Stimulated activated naive CD8-positive, alpha-beta T cell treated with anti-CD3 and anti-CD28 coated beads, Interleukin-15, amount 100 ng/mL, for 72 hours (primary cell): ENCODE measurements around the gene CYP19A1.

ENCODE experiments used
- ATAC-seq: fragments of 150-1000 bp; cut with Tn5 transposase; 2 replicates; pipeline ENCODE4 v1.10.0; 2021; ENCODE audit warnings: mild to moderate bottlenecking, moderate library complexity
- DNase-seq, 2 donors: peaks; one replicate each; pipeline ENCODE4 v3.0.0; 2021 to 2022
- H3K27ac Mint-ChIP-seq, 2 donors: one replicate each; pipeline ENCODE4 v1.8.0; 2022; ENCODE audit warnings: mild to moderate bottlenecking in 2 of 2, mixed read lengths in 2 of 2, moderate library complexity in 2 of 2
- H3K27me3 Mint-ChIP-seq: one replicate; pipeline ENCODE4 v1.8.0; 2022; ENCODE audit warnings: mixed read lengths
- H3K4me1 Mint-ChIP-seq: one replicate; pipeline ENCODE4 v1.8.0; 2022; ENCODE audit warnings: mild to moderate bottlenecking, mixed read lengths
- H3K4me3 Mint-ChIP-seq, 2 donors: one replicate each; pipeline ENCODE4 v1.8.0; 2022; ENCODE audit warnings: mild to moderate bottlenecking in 2 of 2, mixed read lengths in 2 of 2, moderate library complexity in 1 of 2
- H3K9me3 Mint-ChIP-seq, 2 donors: one replicate each; pipeline ENCODE4 v1.8.0; 2022; ENCODE audit warnings: mixed read lengths in 2 of 2

Gene CYP19A1

GRCh38 chr15:51320843-51321242 lies 17.6 kb downstream of the CYP19A1 start:
- H3K27ac Mint-ChIP-seq = peak overlapping the region in 1 of 2 donors; percentile 0
- ATAC-seq = no peak
- peaks cover 20% of the 10 kb centered on the region for H3K27me3 Mint-ChIP-seq
- no peaks in the 10 kb centered on the region for H3K9me3 Mint-ChIP-seq
- no peak for DNase-seq
- H3K4me1 Mint-ChIP-seq = no peaks in the 10 kb centered on the region
- no peak overlapping the region for H3K4me3 Mint-ChIP-seq

- H3K27me3 Mint-ChIP-seq = peaks cover 20% of the 10 kb centered on the region
- no peak overlapping the region for H3K4me3 Mint-ChIP-seq
- H3K9me3 Mint-ChIP-seq = no peaks in the 10 kb centered on the region
- H3K27ac Mint-ChIP-seq = no peak overlapping the region
- H3K4me1 Mint-ChIP-seq = no peaks in the 10 kb centered on the region
- no peak for ATAC-seq
- DNase-seq = no peak
Measured at GRCh38 chr15:51319539-51319938, 18.9 kb downstream of the CYP19A1 start.

DNA sequence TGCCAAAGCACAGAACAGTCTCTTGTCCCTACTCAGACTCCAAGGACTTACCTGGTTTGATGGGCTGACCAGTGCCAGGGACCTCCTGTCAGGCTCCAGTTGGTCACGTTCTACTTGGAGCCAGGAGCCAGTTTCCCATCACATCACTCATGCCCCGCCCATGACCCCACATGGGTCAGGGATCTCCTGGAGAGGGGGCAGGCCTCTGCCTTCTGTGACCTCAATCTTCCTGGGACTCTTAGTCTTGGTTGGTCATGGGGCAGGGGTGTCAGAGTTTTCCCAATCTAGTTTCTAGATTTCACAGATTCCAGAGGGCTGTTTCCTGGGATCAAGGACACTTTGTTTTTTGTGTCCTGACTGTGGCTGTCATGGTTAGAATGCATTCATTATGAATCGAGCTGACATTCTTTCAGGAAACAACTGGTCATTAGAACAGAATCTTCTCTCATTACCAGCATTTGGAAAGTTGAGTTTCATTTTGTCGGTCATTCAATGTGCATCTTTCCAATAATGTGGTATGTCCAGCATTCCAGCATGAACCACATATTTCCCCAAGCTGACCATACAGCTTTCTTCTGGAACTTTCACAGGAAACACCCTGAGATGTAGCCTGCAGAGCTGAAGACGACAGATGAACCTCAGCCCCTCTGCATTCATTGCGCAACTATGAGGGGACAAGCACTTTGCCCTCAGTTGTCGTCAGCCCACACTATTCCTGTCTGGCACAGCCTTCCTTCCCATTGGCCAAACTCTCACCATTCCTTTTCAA lies 19.8 kb downstream of the CYP19A1 start:
- ATAC-seq = no peak

DNA sequence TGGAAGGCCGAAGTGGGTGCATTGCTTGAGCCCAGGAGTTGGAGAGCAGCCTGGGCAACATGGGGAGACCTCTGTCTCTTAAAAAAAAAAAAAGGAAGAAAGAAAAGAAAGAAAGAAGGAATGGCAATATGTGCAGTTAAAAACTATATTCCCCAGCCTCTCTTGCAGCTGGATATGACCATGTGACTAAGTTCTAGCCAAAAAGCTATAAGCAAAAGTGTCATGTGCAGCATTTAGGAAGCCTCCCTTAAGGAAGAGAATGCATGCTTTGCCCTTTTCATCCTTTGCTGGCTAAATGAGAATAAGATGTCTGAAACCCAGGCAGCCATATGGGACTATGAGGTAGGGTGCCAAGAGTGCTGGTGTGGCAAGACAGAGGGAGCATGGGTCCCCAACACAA lies 21.8 kb downstream of the CYP19A1 start:
- H3K4me3 Mint-ChIP-seq = no peak overlapping the region
- peak overlapping the region in 1 of 2 donors; percentile 59 for H3K27ac Mint-ChIP-seq
- no peak for ATAC-seq
- H3K4me1 Mint-ChIP-seq = no peaks in the 10 kb centered on the region
- no peak for DNase-seq
- no peaks in the 10 kb centered on the region for H3K9me3 Mint-ChIP-seq
- peaks cover 15% of the 10 kb centered on the region for H3K27me3 Mint-ChIP-seq

More for the DNA sequence above, 19.8 kb downstream of the CYP19A1 start:
- H3K27me3 Mint-ChIP-seq = peaks cover 16% of the 10 kb centered on the region
- no peak overlapping the region for H3K27ac Mint-ChIP-seq
- no peak overlapping the region for H3K4me3 Mint-ChIP-seq
- no peaks in the 10 kb centered on the region for H3K9me3 Mint-ChIP-seq
- H3K4me1 Mint-ChIP-seq = no peaks in the 10 kb centered on the region
- no peak for DNase-seq

- Mint-ChIP-seq H3K4me1 (no peaks in the 10 kb centered on the region), H3K9me3 (no peaks in the 10 kb centered on the region), H3K27me3 (peaks cover 8% of the 10 kb centered on the region), H3K27ac (no peak overlapping the region), H3K4me3 (no peak overlapping the region)
- no peak for DNase-seq
- ATAC-seq = no peak
Measured at GRCh38 chr15:51315726-51316125, 22.7 kb downstream of the CYP19A1 start.

GRCh38 chr15:51314391-51315337 lies 23.7 kb downstream of the CYP19A1 start:
- no peak for ATAC-seq

DNA sequence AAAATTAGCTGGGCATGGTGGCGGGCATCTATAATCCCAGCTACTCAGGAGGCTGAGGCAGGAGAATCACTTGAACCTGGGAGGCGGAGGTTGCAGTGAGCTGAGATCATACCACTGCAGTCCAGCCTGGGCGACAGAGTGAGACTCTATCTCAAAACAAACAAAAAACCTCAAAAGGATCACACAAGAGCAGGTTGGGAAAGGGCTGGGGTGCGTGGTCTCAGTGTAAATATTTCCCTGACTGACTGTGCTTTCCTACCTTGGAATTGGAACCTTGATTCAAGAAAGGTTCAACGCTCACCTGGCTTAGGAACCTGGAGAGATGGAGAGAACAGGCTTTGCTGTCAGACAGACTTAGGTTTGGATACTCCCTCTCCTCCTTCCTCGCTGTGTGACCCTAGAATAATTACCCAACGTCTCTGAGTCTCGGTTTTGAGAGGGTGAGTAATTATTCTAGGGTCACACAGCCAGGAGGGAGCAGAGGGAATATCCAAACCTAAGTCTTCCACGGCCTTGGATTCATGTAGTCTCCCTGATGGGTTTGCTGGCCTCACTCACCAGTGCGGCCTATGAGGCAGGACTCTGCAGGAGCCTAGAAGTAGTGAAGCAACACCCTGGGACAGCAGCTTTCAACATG lies 24.6 kb downstream of the CYP19A1 start:
- no peaks in the 10 kb centered on the region for H3K9me3 Mint-ChIP-seq
- DNase-seq (no peak), ATAC-seq (no peak)
- H3K4me3 Mint-ChIP-seq = no peak overlapping the region
- peak overlapping the region in 1 of 2 donors; percentile 50 for H3K27ac Mint-ChIP-seq
- H3K4me1 Mint-ChIP-seq = no peaks in the 10 kb centered on the region
- H3K27me3 Mint-ChIP-seq = peaks cover 8% of the 10 kb centered on the region

More at GRCh38 chr15:51314391-51315337, 23.7 kb downstream of the CYP19A1 start:
- Mint-ChIP-seq H3K4me1 (no peaks in the 10 kb centered on the region), H3K27me3 (peaks cover 8% of the 10 kb centered on the region), H3K4me3 (no peak overlapping the region), H3K27ac (no peak overlapping the region), H3K9me3 (no peaks in the 10 kb centered on the region)
- no peak for DNase-seq

- Mint-ChIP-seq H3K4me3 (no peak overlapping the region), H3K4me1 (no peaks in the 10 kb centered on the region), H3K27me3 (peaks cover 8% of the 10 kb centered on the region), H3K27ac (no peak overlapping the region), H3K9me3 (no peaks in the 10 kb centered on the region)
- DNase-seq (no peak), ATAC-seq (no peak)
Measured at GRCh38 chr15:51313074-51313393, 25.4 kb downstream of the CYP19A1 start.

DNA sequence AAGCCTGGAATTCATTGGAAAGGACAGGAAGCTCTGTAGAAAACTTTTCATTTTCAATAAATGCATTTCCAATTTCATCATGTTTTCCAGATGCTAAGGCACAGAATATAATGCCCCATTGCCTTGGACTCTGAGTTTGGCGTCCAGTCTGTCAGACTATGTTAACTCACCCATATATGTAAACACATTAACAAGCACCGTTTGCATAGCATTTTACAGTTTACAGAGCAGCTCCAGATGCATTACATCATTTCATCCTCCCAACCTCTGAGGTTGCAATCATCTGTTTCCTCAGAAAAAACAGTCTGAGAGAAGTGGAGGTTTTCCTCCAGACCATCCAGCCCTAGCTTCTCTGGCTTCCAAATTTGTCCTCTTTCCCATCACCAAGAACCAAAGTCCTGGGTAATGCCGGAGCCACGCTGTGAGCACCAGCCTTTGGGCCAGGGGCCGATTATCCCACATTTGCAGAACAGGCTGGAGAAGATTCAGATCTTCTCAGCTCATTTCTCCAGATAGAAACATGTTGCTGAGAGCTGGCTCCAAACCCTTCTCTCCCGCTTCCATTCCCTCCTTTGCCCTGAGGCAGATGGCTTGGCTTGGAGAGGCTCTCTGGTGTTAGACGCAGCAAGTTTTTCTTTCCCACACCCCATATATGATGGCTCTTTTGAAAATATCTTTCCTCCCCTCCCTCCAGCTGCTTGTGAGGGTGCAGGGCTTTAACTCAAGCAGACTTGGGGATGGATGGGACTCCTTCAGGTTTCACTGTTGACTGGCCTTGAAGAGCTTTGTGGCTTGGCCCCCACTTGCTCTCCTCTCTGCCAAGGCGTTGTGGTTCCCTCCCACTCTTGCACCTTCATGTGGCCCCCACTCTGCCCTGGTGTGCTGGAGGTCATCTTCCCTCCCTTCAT lies 26.0 kb downstream of the CYP19A1 start:
- Mint-ChIP-seq H3K4me3 (no peak overlapping the region), H3K9me3 (no peaks in the 10 kb centered on the region), H3K4me1 (no peaks in the 10 kb centered on the region), H3K27me3 (peaks cover 8% of the 10 kb centered on the region), H3K27ac (no peak overlapping the region)
- DNase-seq (no peak), ATAC-seq (no peak)

DNA sequence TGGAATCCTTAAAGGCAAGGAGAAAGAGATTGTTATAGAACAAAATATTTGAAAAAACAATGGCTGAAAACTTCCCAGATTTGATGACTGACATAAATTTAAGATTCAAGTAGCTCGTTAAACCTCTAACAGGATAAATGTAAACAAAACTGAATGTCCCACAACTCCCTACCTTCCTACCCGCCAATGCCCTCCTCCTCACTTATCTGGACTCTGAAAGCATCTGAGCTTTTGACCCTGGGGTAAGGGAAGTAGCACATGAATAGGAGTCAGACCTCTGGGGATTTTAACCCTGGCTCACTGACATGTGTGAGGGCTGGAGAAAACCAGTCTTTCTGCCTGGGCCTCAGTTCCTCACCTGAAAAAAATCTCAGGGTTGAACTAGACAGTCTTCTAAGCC lies 26.9 kb downstream of the CYP19A1 start:
- Mint-ChIP-seq H3K4me1 (no peaks in the 10 kb centered on the region), H3K27ac (no peak overlapping the region), H3K4me3 (no peak overlapping the region), H3K27me3 (peaks cover 14% of the 10 kb centered on the region), H3K9me3 (no peaks in the 10 kb centered on the region)
- DNase-seq (no peak), ATAC-seq (no peak)

- no peak overlapping the region for H3K27ac Mint-ChIP-seq
- DNase-seq (no peak), ATAC-seq (no peak)
- no peaks in the 10 kb centered on the region for H3K9me3 Mint-ChIP-seq
- no peak overlapping the region for H3K4me3 Mint-ChIP-seq
- H3K4me1 Mint-ChIP-seq = no peaks in the 10 kb centered on the region
- peaks cover 15% of the 10 kb centered on the region for H3K27me3 Mint-ChIP-seq
Measured at GRCh38 chr15:51310064-51310463, 28.3 kb downstream of the CYP19A1 start.

GRCh38 chr15:51307811-51308210 lies 30.6 kb downstream of the CYP19A1 start:
- ATAC-seq (no peak), DNase-seq (no peak)
- H3K27ac Mint-ChIP-seq = no peak overlapping the region
- no peaks in the 10 kb centered on the region for H3K4me1 Mint-ChIP-seq
- no peaks in the 10 kb centered on the region for H3K9me3 Mint-ChIP-seq
- no peak overlapping the region for H3K4me3 Mint-ChIP-seq
- H3K27me3 Mint-ChIP-seq = peaks cover 22% of the 10 kb centered on the region

- Mint-ChIP-seq H3K27ac (no peak overlapping the region), H3K27me3 (peaks cover 22% of the 10 kb centered on the region), H3K9me3 (no peaks in the 10 kb centered on the region), H3K4me1 (no peaks in the 10 kb centered on the region), H3K4me3 (no peak overlapping the region)
- no peak for ATAC-seq
- no peak for DNase-seq
Measured at GRCh38 chr15:51307325-51307724, 31.1 kb downstream of the CYP19A1 start.

- H3K4me1 Mint-ChIP-seq = no peaks in the 10 kb centered on the region
- no peak for ATAC-seq
- no peak overlapping the region for H3K27ac Mint-ChIP-seq
- DNase-seq = no peak
- no peak overlapping the region for H3K4me3 Mint-ChIP-seq
- H3K27me3 Mint-ChIP-seq = peaks cover 39% of the 10 kb centered on the region
- H3K9me3 Mint-ChIP-seq = no peaks in the 10 kb centered on the region
Measured at GRCh38 chr15:51303462-51303980, 34.9 kb downstream of the CYP19A1 start.

- Mint-ChIP-seq H3K4me3 (no peak overlapping the region), H3K4me1 (no peaks in the 10 kb centered on the region), H3K27me3 (peaks cover 39% of the 10 kb centered on the region), H3K27ac (no peak overlapping the region), H3K9me3 (no peaks in the 10 kb centered on the region)
- no peak for ATAC-seq
- DNase-seq = no peak
Measured at GRCh38 chr15:51302480-51302879, 35.9 kb downstream of the CYP19A1 start.
